GM21723 (cell line): Measurements from ENCODE around the gene FAM171A2.

ENCODE experiments used
- ATAC-seq: cut with Tn5 transposase; IDR thresholded peaks from one replicate; pipeline ENCODE4 v1.9.1; 2021; ENCODE audit warnings: mild to moderate bottlenecking, moderate library complexity; ENCODE audit not compliant: unreplicated experiment

Gene FAM171A2

DNA sequence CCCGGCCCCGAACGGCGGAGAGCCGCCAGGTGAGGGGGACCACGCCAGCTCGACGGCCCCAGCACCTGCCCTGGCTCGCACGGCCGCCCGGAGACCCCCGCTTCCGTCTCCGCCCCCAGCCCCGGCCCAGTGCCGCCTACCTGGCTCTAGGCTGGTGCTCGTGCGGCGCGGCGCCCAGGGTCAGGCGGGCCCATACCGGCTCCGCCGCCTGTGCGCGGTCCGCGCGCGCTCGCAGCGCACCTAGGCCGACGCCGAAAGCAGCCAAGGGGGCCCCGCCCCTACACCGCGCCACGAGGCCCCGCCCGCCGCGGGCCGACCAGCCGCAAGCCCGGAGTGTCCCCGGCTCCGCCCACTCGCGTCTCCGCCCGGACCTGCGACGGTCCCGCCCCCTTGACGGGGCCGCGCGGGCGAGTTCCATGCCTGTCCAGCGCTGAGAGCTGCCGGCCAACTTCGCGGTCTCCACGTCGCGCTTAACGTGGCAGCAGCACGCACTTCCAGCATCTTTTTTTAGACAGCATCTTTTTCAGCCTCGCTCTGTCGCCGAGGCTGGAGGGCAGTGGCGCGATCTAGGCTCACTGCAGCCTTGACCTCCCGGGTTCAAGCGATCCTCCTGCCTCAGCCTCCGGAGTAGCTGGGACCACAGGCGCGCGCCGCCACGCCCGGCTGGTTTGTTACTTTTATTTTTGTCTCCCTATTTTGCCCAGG is 38.9 kb downstream of the FAM171A2 start, which contains the start of gene SLC25A39:
Gene SLC25A39 (minus strand): TSS at position 253 of the 705 bp plus-strand sequence. CDS start 1,261 bp downstream, outside the sequence.
- ATAC-seq, result peak; percentile 63

DNA sequence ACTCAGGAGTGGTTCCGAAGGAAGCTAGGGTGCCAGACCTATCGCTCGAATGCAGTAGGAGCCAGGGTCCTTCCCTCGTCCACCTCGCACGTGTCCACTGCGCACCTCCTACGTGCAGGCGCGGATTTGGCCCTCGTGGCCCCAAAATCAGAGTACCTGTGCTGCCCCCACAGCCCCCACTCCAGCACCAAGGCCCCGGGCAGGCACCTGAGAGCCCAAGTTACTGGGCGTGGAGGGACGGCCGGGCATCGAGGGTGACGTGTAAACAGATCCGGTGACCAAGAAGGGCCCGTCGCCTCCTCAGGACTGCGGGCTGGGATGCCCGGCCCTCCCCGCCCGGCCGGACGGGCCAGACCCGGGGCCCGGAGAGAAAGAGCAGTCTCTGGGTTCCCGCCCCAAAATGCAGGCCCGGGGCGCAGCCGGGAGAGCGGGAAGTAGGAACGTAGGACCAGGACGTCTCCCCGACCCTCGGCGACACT is 39.5 kb downstream of the FAM171A2 start:
- ATAC-seq, result peak; percentile 4

DNA sequence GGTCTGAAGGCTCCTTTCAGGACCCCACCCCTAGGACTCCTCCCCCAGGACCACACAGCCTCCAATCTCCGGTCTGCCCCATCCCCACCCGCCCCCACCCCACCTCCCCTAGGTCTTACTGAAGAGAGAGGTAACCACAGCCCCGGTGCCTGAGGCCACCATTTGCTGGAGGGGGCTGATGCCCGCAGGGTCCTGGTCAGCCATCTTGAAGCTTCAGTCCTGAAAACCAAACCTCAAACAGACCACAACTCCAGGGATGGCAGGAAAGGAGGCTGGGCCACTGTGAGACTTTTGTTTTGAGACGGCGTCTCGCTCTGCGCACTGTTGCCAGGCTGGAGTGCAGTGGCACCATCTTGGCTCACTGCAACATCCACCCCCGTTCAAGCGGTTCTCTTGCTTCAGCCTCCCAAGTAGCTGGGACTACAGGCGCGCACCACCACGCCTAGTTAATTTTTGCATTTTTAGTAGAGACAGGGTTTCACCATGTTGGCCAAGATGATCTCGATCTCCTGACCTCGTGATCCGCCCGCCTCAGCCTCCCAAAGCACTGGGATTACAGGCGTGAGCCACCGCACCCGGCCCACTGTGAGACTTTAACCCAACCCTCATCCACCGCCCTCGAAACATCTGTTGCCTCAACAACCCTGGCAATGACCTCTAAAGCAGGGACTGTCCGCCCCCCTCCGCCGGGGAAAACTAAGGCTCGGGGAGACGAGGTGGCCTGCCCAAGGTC is 40.1 kb downstream of the FAM171A2 start:
- no peak for ATAC-seq

DNA sequence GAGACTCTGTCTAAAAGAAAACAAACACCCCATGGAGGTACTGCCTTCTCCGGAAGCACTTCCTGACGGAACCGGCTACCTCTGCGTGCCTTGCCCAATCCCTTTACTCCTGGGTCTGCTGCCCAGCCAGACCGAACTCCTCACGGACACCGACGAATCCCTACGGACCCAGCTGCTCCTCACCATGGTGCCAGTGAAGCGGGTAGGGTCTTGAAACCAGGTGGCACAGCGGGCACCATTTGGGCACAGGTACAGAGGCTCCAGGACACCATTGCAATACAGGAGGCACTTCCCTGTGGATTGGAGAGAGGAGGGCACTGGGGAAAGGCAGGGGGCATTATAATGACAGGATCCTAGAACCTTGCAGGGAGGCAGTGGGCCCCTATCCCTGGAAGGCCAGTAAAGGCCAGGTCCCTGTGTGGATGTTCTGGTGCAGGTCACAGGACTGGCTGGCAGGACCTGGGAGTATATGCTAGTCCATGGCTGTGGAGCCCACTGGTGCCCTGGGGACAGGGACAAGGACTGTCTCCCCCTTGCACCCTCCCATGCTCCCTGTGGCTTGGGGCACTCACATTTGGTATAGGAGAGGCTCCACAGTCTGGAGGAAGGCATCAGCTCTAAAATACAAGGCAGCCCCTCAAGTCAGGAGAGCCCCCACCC is 41.3 kb downstream of the FAM171A2 start:
- no peak for ATAC-seq

DNA sequence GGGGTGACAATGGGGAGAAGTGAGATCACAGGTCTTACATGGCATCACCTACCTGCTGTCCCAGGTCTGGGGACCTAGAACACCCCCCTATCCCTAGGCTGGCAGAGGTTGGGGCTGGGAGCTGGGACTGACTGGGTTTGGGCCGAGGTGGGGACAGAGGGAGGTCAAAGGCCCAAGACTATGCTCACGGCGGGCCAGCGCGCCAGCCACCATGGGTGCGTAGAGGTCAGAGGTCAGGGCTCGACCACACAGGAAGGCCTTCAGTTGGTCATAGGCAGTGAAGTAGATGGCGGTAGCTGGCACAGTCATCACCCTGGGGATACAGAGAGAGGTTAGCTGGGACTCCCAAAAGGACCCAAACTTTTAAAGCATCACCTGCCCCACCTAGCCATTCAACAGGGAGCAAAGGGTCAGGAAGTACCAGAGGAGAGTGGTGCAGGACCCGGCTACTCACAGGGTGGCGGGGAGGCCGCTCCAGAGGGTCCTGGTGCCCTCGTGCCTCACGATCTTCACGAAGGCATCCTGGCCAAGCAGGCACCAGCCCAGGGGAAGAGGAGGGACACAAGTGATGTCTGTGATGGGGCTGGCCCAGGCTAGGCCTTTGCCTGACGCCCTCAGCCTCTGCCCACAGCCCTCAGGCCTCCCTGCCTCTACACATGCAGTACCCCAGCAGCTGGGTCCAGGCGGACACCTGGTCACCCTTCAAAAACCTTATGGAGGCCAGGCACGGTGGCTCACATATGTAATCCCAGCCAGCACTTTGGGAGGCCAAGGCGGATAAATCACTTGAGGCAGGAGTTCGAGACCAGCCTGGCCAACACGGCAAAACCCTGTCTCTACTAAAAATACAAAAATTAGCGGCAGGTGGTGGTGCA is 42.2 kb downstream of the FAM171A2 start:
- no peak for ATAC-seq

DNA sequence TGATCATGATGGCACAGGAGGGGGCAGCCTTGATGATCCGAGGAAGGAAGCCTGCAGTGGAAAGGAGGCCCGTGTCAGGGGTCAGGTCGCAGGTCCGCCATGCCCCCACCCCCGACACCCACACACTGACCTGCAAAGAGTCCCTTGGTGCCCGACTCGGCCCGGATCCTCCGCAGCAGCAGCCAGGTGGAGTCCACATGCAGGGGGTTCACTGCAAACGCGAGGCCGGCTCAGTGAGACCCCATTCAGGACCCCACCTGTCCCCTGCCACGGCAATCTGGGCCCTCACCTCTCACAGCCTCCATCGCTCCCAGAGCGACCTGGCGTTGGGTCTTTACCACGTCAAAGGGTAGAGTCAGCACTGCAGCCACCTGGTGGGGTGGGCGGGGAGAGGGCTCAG is 43.6 kb downstream of the FAM171A2 start:
- ATAC-seq, result no peak

DNA sequence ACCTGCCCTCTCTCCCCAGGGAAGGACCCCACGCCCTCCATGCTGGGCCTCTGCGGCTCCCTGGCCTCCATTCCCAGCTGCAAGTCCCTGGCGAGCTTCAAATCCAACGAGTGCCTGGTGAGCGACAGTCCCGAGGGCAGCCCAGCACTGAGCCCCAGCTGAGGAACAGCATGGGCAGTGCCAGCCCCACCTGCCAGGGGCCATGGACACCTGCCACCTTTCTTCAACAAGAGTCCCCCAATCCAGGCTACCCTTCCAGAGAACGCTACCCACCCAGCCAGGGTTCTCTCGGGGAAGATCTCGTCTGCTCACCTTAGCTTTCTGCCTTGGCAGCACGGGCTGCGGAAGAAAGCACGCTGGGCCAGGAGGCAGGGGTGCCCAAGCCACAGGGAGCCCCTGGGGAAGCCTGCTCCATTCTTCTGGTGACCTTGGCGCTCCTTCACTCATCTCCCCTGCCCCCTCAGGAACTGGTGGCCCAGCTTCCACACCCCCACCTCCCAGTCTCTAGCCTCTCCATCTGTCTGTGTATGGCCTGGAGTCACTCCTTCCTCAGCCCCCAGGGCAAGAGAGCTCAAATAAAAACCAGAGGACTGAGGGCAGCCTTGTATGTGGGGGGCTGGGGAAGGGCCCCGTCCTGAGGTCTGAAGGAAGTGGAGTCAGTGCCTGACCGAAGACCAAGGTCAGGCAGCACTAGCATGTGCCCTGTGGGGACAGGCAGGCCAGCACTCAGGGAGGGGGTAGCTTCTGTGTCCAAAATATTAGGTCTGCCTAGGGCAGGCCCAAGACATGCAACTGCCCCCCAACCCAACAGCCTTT is 45.4 kb downstream of the FAM171A2 start:
- ATAC-seq, result no peak

DNA sequence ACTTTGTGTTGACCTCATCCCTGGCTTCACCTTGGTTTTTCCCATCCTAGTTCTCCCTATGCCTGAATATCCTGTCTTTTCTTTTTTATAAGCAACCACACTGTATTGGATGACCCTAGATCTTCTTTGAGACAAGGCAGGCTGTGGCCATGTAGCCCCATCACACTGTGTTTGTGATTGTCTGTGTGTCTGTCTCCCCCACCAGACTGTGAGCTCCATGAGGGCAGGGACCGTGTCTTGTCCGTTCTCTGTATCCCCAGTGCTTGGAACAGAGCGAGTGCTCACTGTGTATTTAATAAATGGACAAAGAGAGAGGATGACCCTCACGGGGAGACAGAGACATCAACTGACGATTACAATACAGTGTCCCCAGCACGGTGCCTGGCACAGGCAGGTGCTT is 46.1 kb downstream of the FAM171A2 start:
- no peak for ATAC-seq

DNA sequence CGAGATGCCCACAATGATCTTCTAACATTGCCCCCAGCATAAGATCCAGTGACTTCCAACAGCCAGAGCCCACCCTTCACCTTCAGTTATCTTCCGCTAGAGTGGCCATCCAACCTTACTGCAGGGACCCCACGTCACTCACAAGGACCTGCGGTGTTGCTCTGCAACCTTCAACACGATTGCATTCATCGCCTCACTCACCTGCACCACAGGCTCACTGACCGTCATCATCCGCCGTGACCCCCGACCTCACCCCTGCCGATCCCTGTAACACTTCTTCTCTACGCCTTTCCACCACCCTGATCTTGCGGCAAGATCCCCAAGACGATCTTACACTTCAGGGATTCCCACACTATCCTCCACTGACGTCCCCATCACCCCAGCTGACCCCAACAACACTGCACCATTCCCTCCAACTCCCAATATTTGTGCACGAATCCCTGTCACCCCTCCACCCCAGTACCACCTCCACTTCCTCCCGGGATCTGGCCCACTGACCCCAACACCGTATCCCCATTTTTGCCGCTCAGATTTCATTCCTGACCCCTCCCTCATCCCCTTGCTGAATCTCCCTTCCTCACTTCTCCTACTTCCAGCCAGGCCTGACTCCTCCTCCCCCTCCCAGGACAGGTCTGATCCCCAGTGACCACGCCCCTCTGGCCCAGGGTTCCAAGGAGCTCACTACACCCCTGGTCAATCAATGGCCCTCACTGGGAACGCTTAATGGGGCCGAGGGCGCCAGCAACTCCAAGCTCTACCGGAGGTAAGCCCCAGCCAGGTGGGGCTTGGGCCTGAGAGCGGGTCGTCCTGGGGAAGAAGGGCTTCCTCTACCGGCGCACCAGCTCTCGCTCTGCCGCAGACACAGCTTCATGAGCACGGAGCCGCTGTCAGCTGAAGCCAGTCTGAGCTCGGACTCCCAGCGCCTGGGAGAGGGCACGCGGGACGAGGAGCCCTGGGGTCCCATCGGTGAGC is 47.6 kb downstream of the FAM171A2 start:
- no peak for ATAC-seq

DNA sequence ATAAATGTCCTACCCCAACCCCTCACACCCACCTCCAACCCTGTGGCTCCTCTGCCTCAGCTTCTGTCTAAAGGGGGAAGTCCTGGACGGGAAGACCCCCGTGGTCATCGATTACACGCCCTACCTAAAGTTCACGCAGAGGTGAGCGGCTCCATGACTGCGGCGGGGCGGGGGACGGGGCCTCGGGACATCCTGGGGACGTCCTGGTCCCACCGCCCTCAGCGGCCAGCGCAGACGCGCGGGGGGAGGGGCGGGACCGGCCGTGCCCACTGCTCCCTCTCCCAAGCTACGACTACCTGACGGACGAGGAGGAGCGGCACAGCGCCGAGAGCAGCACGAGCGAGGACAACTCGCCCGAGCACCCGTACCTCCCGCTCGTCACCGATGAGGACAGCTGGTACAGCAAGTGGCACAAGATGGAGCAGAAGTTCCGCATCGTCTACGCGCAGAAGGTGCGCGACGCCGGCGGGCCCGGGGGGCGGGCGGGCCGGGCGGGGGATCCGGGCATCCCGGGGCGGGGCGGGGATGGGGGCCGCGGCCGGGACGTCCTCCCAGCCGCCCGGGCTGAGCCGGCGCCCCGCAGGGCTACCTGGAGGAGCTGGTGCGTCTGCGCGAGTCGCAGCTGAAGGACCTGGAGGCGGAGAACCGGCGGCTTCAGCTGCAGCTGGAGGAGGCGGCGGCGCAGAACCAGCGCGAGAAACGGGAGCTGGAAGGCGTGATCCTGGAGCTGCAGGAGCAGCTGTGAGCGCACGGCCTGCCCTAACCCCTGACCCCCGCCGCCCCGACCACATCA is 48.6 kb downstream of the FAM171A2 start:
- no peak for ATAC-seq

DNA sequence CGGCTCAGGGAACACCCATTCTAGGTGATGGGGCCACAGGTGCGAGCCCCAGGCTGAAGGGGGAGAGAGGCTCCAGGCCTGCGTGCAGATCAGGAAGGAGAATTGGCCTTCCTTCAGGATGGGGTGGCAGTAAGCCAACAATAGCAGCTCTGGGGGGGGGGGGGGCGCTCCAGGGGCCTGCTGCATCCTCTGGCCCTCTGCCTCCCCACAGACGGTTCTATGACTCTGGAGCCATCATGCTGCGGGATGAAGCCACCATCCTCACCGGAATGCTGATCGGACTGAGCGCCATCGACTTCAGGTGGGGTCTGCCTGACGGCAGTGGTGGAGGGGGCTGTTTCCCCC is 49.2 kb downstream of the FAM171A2 start:
- ATAC-seq, result no peak

DNA sequence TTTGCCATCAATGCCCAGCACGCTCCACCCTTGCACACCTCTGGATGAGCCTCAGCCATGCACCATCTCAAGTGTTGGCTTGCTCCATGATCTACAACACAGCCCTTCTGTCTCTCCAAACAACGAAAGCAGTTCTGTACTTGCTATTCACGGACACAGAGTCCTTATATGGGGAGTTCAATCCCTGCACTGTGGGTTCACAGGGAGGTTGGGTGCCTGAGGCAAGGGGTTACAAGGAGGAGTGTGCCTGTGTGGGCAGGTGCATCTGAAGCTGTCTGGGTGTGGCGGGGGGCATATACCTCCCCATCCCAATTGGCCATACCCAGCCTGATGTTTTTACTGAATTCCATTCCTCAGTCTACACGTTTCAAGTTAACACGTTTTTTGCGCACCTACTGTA is 49.6 kb downstream of the FAM171A2 start:
- ATAC-seq, result no peak

DNA sequence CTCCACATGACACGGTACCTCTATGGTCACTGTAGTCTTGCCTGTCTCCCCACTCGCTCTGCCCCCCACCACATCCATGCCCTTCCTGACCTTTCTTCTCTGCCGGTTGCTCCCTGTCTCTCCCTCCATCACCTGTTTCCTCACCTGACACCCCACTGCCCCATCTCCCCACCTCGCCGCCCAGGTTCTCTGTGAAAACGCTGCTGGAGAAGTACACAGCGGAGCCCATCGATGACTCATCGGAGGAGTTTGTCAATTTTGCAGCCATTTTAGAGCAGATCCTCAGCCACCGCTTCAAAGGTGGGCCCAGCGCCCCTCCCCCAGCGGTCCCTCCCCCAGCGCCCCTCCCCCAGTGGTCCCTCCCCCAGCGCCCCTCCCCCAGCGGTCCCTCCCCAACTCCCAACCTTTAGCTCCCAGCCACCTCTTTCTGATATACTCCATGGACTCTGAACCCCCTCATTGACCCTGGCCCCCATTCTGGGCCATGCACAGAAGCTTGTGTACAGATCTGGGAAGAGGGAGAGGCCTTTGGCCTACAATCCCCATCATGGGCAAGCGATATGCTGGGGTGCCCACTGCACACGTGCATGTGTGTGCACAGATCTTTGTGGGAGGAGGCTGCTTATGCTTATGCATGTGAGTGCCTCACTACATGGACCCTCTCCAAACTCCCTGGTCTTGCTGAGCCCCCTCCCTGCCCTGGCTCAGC is 51.1 kb downstream of the FAM171A2 start:
- ATAC-seq, result no peak

DNA sequence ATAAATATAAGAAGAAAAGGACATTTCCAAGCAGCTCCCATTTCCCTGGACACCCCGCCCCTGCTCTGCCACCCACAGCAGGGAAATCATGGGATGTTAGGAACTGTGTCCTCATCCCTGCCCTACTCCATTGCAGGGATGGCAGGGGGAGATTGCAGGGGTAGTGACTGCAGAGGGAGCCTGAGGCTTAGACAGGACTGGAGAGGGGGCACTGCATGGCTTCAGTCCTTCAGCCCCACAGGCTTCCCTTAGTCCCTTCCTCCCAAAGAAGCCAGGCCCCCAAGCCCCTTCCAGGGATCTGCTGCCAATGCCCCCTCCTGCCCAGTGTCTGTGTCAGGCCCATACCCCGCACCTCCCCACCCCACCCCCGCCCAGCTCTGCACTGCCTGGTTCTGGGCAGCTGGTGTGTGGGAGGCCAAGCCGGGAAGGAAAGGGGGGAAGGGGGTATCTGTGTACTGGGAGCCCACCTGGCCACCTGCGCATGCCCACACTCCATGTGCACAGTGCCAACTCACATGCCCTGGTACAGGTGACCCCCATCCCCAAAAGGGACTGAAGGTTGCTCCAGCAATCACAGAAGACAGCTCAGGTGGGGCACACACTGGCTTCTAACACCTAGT is 52.0 kb downstream of the FAM171A2 start:
- no peak for ATAC-seq

DNA sequence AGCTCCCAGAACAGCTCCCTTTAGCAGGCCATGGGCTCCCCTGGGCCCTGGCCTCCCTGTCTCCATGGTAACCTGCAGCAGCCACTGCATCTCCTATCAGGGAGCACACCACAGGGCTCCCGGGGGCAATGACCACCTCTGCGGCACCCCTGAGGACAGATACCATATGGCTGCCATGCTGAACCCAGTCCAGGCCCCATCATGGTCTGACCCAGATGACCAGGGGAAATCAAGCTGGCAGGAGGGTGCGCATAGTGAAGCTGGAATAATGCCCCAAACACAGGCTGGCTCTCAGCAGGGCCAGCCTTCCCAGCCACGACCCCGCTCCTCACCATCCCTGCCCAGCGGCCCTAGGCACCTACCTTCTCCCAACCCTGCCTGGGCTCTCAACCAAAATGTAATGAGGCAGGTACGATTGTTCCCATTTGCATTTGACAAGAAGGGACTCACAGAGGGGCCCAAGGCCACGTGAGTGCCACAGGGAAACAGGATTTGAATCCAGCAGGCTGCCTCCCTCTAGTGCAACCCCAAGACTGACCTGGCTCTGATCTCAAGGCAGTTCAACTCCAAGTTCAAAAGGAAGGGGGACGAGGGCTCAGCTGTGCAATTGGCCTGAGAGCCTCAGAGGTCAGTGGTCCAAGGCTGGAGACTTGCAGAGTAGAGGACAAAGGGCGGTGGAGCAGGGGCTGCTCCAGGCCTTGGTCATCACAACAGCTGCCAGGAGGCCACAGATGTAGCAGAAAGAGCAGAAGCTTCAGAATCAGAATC is 52.9 kb downstream of the FAM171A2 start:
- ATAC-seq, result no peak

DNA sequence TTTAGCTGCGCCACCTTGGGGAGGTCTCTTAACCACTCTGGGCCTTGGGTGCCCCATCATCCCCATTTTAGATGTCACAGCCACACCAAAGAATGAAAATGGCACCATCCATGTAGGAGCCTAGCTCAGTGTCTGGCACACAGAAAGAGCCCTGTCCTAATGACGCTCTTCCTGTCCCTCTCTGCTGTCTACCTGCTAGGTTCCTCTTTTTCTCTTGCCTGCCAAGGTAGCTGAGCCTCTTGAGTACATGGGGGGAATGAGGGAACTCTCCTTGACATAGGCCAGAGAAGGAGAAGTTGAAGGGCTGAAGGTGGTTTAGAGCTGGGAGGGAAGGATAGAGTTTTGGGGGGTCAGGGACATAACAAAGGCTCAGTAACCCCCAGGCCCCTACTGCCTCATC is 53.5 kb downstream of the FAM171A2 start:
- ATAC-seq, result no peak
